ENCODE measurements around the gene NEDD4L. TPM values are rescaled to one million over a fixed set of nuclear protein-coding genes. Genes with fewer than 3 reads are reported as not detected.

Gene NEDD4L
- total and polyA plus RNA-seq, 4 donors: 40.2 to 308 (median 148) TPM

DNA sequence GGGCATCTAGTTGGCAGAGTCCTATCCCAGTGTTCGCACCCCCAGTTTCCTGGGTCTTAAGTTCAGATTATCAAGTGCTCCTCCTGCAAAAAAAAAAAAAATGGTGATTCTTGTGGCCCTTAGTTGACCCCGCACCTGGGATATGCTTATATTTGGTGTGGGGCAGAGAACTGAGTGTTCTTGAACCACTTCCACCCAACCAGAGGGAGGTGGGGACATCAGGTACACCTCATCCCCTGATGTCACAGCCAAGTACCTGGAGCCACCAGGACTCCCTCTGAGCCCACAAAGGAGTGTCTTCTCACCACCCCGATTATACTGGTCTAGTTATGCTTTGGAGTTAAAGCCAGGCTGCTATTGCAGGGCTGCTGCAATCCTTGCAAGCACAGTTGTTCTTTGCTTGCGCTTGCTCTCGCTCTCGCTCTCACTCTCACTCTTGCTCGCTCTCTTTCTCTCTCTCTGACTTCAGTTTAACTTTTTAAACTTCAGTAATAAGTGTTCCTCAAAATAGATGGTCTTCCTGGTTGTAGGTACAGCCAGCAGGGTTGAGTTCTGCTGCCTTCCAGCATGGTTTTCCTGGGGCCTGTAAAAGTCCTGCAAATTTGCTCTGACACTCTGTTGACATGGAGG lies 265.7 kb downstream of the NEDD4L start:
- no peaks in the 10 kb centered on the region for H3K27me3 ChIP-seq (ENCODE audit: control insufficient read depth in 3 of 3, insufficient read depth in 3 of 3, low read length in 2 of 3)
- H3K27ac ChIP-seq (ENCODE audit: low read depth in 1 of 2, low read length in 1 of 2): peak overlapping the region; percentile 35 to 84
- no peak overlapping the region for H3K9ac ChIP-seq (ENCODE audit: insufficient read depth in 1 of 2, low read length in 2 of 2)

DNA sequence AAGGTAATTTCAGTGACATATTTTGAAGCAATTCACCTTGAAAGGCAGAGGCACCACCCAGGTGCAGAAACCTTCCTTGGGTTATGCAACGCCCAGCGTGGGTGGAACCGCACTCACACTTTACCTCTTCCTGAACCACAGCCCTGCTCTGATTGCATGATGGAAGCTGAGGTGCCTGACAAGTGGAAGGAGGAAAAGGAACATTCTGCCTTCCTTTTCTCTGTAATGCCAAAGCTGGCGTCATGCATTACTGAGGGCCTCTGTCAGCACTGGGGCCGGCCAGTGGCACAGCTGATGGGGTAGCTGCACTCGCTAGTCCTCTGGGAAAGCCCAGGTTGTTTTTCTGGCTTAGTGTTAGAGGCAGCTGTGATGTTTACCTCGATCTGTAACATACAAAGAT lies 266.5 kb downstream of the NEDD4L start:
- H3K4me1 ChIP-seq (ENCODE audit: control insufficient read depth in 5 of 5, insufficient read depth in 5 of 5, low read length in 5 of 5): peaks cover 12 to 20% (median 19%) of the 10 kb centered on the region in 5 donors
- TF ChIP-seq, protein P1, sequence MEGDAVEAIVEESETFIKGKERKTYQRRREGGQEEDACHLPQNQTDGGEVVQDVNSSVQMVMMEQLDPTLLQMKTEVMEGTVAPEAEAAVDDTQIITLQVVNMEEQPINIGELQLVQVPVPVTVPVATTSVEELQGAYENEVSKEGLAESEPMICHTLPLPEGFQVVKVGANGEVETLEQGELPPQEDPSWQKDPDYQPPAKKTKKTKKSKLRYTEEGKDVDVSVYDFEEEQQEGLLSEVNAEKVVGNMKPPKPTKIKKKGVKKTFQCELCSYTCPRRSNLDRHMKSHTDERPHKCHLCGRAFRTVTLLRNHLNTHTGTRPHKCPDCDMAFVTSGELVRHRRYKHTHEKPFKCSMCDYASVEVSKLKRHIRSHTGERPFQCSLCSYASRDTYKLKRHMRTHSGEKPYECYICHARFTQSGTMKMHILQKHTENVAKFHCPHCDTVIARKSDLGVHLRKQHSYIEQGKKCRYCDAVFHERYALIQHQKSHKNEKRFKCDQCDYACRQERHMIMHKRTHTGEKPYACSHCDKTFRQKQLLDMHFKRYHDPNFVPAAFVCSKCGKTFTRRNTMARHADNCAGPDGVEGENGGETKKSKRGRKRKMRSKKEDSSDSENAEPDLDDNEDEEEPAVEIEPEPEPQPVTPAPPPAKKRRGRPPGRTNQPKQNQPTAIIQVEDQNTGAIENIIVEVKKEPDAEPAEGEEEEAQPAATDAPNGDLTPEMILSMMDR (IDR thresholded peaks at IDR 0.05; ENCODE audit: control extremely low read depth, extremely low read depth): no peak
- H3K27ac ChIP-seq (ENCODE audit: low read depth in 1 of 2, low read length in 1 of 2): peak overlapping the region; percentile 75 to 84
- peak overlapping the region in 1 of 2 donors; percentile 14 for H3K9ac ChIP-seq (ENCODE audit: insufficient read depth in 1 of 2, low read length in 2 of 2)
- H3K27me3 ChIP-seq (ENCODE audit: control insufficient read depth in 3 of 3, insufficient read depth in 3 of 3, low read length in 2 of 3): no peaks in the 10 kb centered on the region
- ATAC-seq (ENCODE audit: insufficient read depth, low FRiP score): peak; percentile 75
- peak; percentile 68 to 84 (median 72) for DNase-seq
- H3K9me3 ChIP-seq (ENCODE audit: control insufficient read depth in 4 of 4, insufficient read depth in 3 of 4, low read length in 3 of 4): peaks cover 0 to 5% (median 3%) of the 10 kb centered on the region in 4 donors
- no peak overlapping the region for H3K4me3 ChIP-seq
- 37 to 52% methylated on average over 7 of the region's 7 CpGs for WGBS, 2 donors
- no peaks in the 10 kb centered on the region for H3K36me3 ChIP-seq (ENCODE audit: control insufficient read depth in 4 of 4, insufficient read depth in 4 of 4, low read length in 4 of 4)

More for the DNA sequence above, 265.7 kb downstream of the NEDD4L start:
- H3K4me3 ChIP-seq: no peak overlapping the region
- H3K36me3 ChIP-seq (ENCODE audit: control insufficient read depth in 4 of 4, insufficient read depth in 4 of 4, low read length in 4 of 4): no peaks in the 10 kb centered on the region
- H3K4me1 ChIP-seq (ENCODE audit: control insufficient read depth in 5 of 5, insufficient read depth in 5 of 5, low read length in 5 of 5): peaks cover 11 to 19% (median 12%) of the 10 kb centered on the region in 5 donors
- peaks cover 0 to 5% (median 3%) of the 10 kb centered on the region in 4 donors for H3K9me3 ChIP-seq (ENCODE audit: control insufficient read depth in 4 of 4, insufficient read depth in 3 of 4, low read length in 3 of 4)
- TF ChIP-seq, protein P1 (IDR thresholded peaks at IDR 0.05; ENCODE audit: control extremely low read depth, extremely low read depth): no peak
- DNase-seq (no peak), ATAC-seq (ENCODE audit: insufficient read depth, low FRiP score) (no peak)
- 63 to 85% methylated on average over 7 of the region's 7 CpGs for WGBS, 2 donors

DNA sequence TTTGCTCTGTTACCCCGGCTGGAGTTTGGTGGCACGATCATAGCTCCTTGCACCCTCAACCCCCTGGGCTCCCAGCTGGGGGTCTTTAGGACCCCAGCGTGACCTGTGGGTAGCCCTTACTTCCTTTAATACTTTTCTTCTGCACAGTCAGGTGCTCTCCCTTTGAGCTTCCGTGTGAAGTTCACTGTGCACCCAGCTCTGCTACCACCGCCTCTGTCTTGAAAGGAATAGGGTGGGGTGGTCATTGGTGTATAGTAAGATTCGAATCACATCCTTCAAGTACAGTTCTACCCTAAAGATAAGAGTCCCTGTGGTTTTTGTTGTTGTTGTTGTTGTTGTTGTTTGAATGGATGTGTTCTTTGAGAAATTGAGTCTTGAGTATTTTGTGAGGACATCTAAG lies 267.4 kb downstream of the NEDD4L start:
- Histone ChIP-seq H3K4me1 (ENCODE audit: control insufficient read depth in 5 of 5, insufficient read depth in 5 of 5, low read length in 5 of 5) (peaks cover 17 to 23% (median 22%) of the 10 kb centered on the region in 5 donors), H3K9me3 (ENCODE audit: control insufficient read depth in 4 of 4, insufficient read depth in 3 of 4, low read length in 3 of 4) (no peaks in the 10 kb centered on the region), H3K27ac (ENCODE audit: low read depth in 1 of 2, low read length in 1 of 2) (peak overlapping the region; percentile 75 to 84), H3K27me3 (ENCODE audit: control insufficient read depth in 3 of 3, insufficient read depth in 3 of 3, low read length in 2 of 3) (no peaks in the 10 kb centered on the region), H3K4me3 (no peak overlapping the region), H3K9ac (ENCODE audit: insufficient read depth in 1 of 2, low read length in 2 of 2) (peak overlapping the region in 1 of 2 donors; percentile 39), H3K36me3 (ENCODE audit: control insufficient read depth in 4 of 4, insufficient read depth in 4 of 4, low read length in 4 of 4) (no peaks in the 10 kb centered on the region)
- 74 to 79% methylated on average over 6 of the region's 6 CpGs for WGBS, 2 donors
- ATAC-seq (ENCODE audit: insufficient read depth, low FRiP score): no peak
- TF ChIP-seq, protein P1 (IDR thresholded peaks at IDR 0.05; ENCODE audit: control extremely low read depth, extremely low read depth): no peak
- DNase-seq: no peak

Measured in lung (tissue), 12 donors.